Dendritic cell treated with granulocyte-macrophage colony-stimulating factor and Interleukin-4, amounts not matched to agents 40 ng/mL and 50 ng/mL, for 4 days (primary cell): Measurements from ENCODE around the gene MGMT.

Source experiments
- H3K27ac Mint-ChIP-seq: one replicate; pipeline ENCODE4 v1.8.0; 2022; ENCODE audit warnings: mild to moderate bottlenecking, mixed read lengths
- H3K27me3 Mint-ChIP-seq: one replicate; pipeline ENCODE4 v1.8.0; 2022; ENCODE audit warnings: mild to moderate bottlenecking, mixed read lengths
- H3K36me3 Mint-ChIP-seq: one replicate; pipeline ENCODE4 v1.8.0; 2022; ENCODE audit warnings: low read depth, mixed read lengths
- H3K4me1 Mint-ChIP-seq: one replicate; pipeline ENCODE4 v1.8.0; 2022; ENCODE audit warnings: low read depth, mixed read lengths
- H3K4me3 Mint-ChIP-seq: one replicate; pipeline ENCODE4 v1.8.0; 2022; ENCODE audit warnings: mild to moderate bottlenecking, moderate library complexity, mixed read lengths
- H3K9me3 Mint-ChIP-seq: one replicate; pipeline ENCODE4 v1.8.0; 2022; ENCODE audit warnings: mixed read lengths
- intact Hi-C: fragments of 100-400 bp; cut with micrococcal nuclease; formaldehyde crosslinking; loops from one replicate; pipeline ENCODE4 v1.15.0; 2022

The MGMT gene

DNA sequence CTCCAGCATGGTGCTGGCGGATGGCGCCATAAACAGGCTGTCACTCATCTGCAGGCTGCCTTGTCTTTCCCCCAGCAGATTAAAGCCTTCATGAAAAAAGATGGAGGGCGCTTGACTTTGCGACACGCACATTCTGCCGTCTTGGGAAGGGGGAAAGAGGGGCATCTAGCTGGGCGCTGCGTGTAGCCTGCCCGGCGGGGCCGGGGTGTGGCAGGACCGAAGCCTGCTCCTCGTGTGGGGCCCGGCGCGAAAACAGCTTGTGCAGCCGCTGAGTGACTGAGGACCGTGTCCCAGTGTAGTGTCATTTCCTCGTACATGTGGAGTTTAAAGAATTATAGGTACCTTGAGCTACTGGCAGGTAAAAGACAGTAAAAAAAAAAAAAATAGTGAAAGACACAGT, 97.9 kb downstream of the MGMT start:
- H3K4me1 Mint-ChIP-seq, result no peaks in the 10 kb centered on the region
- intact Hi-C loops, result no loop called here
- no peak overlapping the region for H3K4me3 Mint-ChIP-seq
- peaks cover 17% of the 10 kb centered on the region for H3K36me3 Mint-ChIP-seq
- H3K27ac Mint-ChIP-seq, result no peak overlapping the region
- H3K27me3 Mint-ChIP-seq, result no peaks in the 10 kb centered on the region
- peaks cover 9% of the 10 kb centered on the region for H3K9me3 Mint-ChIP-seq

DNA sequence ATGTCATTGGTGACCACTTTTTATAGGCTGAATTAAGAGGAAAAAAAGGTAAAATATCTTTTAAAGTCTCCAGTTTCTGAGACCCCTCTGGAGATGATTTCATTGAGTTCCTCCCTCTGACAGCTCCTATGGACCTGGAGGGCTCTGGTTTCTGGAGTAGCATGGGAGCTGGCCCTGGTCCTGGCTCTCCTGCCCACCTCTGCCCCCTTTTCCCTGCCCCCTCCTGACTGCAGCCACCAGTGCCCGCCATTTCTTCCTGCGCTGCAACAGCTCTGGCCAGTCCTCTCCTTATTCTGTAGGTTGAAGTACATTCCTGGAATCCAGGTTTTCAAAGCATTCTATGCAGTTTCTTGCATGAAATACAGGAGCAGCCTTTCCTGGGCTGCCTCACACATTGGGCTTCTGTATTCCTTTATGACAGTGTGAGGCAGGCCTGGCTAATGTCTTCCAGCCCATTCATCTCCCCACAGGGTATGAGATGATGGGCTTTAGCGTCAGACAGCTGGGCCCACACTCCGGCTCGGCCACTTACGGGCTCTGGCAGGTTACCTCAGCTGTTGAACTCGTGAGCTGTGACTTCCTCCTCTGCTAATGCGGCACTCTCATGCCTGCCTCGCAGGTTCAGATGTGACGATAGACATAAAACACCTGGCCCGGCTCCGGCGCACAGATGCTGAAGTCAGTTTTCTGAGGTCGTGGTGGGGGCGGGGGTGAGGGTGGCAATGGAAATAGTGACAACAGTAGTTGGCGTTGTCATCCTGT, 101.7 kb downstream of the MGMT start:
- Mint-ChIP-seq H3K36me3 (peaks cover 17% of the 10 kb centered on the region), H3K27ac (no peak overlapping the region), H3K4me1 (no peaks in the 10 kb centered on the region), H3K9me3 (peaks cover 9% of the 10 kb centered on the region), H3K4me3 (no peak overlapping the region), H3K27me3 (no peaks in the 10 kb centered on the region)
- intact Hi-C loops, result no loop called here

DNA sequence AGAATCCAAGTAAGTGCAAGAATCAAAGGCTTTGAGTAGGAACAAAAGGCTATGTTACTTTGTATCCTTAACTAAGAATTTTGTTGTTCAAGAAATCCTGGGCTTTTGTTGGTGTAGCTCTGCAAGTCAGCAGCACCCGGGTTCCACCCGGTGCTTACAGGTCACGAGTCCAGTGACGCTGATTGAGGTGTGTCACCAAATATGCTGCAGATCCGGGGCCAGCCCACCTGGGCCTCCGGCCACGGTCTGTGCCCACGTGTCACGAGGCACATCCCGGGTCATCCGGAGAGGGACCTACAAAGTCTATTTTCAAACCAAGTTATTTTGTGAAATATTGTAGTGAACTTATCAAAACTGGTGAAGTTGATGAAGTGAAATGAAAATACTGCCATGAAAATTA, 103.1 kb downstream of the MGMT start:
- Mint-ChIP-seq H3K9me3 (no peaks in the 10 kb centered on the region), H3K4me3 (no peak overlapping the region), H3K36me3 (peaks cover 11% of the 10 kb centered on the region), H3K4me1 (no peaks in the 10 kb centered on the region), H3K27ac (no peak overlapping the region), H3K27me3 (no peaks in the 10 kb centered on the region)
- intact Hi-C loops, result no loop called here

DNA sequence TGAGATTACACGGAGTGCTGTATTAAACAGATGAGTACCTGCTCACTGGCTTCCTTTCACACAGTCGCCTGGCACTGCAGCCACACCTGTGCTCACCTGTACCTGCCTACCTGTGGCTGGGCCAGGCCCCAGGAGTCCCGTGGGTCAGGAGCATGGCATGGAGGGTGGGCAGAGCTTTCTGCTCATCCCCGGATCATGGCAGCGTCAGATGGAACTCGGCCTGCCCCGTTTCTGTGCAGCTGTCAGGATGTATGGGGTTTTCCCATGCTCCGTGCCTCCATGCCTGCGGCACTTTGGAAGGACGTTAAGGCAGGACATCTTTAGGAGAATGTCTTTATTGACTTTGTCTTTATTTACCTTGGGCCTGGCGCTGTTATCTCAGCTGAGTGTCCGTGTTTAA, 112.2 kb downstream of the MGMT start:
- H3K27ac Mint-ChIP-seq, result no peak overlapping the region
- intact Hi-C loops, result no loop called here
- no peaks in the 10 kb centered on the region for H3K4me1 Mint-ChIP-seq
- no peaks in the 10 kb centered on the region for H3K36me3 Mint-ChIP-seq
- H3K27me3 Mint-ChIP-seq, result no peaks in the 10 kb centered on the region
- H3K9me3 Mint-ChIP-seq, result peaks cover 37% of the 10 kb centered on the region
- H3K4me3 Mint-ChIP-seq, result no peak overlapping the region

DNA sequence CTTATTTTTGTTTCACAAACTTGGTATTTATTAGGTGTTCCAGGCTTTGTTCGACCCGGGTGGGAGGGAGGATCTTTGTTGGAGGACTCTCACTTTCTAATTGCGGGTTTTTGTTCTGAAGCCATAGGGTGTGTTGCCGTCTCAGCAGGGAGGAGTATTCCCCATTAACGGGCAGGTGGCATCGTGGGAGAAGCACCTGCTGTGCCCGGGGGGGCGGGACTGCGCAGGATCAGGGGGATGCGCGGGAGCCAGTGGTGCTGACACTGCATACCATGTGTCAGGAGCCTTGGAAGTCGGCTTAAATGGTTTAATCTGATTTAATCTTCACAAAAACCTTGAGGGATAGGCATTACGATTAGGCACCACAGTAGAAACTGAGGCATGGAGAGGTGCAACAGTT, 113.0 kb downstream of the MGMT start:
- no peaks in the 10 kb centered on the region for H3K27me3 Mint-ChIP-seq
- intact Hi-C loops, result no loop called here
- no peak overlapping the region for H3K4me3 Mint-ChIP-seq
- H3K27ac Mint-ChIP-seq, result no peak overlapping the region
- H3K9me3 Mint-ChIP-seq, result peaks cover 45% of the 10 kb centered on the region
- H3K36me3 Mint-ChIP-seq, result no peaks in the 10 kb centered on the region
- H3K4me1 Mint-ChIP-seq, result no peaks in the 10 kb centered on the region

DNA sequence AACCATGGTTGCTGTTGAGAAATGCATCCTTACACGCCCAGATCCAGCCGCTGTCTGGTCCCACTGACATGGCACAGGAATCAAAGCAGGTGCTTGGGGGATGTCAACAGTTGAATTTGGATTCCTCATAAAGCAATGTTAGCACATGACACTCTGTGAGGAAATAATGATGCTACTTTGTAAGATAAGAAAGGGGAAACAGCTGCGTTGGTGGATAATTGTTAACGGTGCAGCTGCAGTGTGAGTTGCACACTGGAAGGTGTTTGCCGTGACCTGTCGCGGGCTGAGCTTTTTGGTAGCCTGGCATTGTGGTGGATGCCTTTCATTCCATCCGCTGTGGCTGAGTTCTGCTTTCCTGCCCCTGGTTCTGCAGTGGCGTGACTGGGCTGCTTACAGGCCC, 113.9 kb downstream of the MGMT start:
- Mint-ChIP-seq H3K9me3 (peaks cover 54% of the 10 kb centered on the region), H3K4me1 (no peaks in the 10 kb centered on the region), H3K27ac (no peak overlapping the region), H3K36me3 (peaks cover 7% of the 10 kb centered on the region), H3K4me3 (no peak overlapping the region), H3K27me3 (no peaks in the 10 kb centered on the region)
- intact Hi-C loops, result no loop called here

DNA sequence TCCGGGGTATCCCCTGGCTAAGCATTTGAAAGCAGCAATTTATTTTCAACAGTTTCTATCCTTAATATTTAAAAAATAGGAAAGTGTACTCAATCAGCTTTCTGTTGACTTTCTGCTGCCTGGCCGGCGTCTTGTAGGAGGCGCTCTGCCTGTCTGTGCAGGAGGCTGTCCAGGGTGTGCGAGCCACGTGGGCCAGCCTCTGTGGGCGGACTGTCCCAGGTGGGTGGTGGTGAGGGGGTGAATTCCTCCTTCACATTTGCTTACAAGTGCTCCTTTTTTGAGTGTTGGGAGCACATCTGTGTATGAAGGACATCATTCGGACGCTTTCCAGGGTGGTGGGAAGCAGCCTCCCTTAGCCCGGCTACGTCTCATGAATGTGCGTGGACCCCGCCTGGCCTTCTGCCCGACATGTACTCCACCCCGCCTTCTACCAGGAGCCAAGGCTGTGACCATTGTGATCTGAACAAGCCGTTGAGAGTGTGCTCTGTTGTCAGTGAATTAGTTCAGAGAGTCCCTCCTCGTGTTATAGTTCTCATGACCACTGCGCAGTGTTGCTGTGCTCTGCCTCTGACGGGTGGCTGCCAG, 114.9 kb downstream of the MGMT start:
- no peak overlapping the region for H3K27ac Mint-ChIP-seq
- H3K4me3 Mint-ChIP-seq, result no peak overlapping the region
- intact Hi-C loops, result no loop called here
- H3K4me1 Mint-ChIP-seq, result no peaks in the 10 kb centered on the region
- H3K27me3 Mint-ChIP-seq, result no peaks in the 10 kb centered on the region
- H3K9me3 Mint-ChIP-seq, result peaks cover 64% of the 10 kb centered on the region
- H3K36me3 Mint-ChIP-seq, result peaks cover 7% of the 10 kb centered on the region

DNA sequence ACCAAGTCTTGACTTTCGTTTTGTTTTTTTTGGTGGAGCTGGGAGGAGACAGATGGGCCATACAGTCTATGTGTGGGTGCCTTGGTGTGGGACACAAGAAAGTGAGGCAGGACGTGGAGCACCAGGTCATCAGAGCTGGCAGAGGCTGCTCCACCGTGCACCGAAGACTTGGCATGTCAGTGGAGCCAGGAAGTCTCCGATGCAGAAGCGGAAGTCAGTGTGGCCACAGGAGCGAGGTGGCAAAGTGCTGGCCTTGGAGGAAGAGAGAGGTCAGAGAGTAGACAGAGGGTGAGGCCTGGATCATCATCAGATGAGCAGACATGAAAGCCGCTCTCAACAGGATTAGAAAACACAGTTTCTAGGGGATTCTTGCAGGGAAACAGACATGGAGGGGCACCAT, 116.8 kb downstream of the MGMT start:
- intact Hi-C loops, result no loop called here
- Mint-ChIP-seq H3K36me3 (peaks cover 17% of the 10 kb centered on the region), H3K27me3 (no peaks in the 10 kb centered on the region), H3K9me3 (peaks cover 83% of the 10 kb centered on the region), H3K4me3 (no peak overlapping the region), H3K4me1 (no peaks in the 10 kb centered on the region), H3K27ac (no peak overlapping the region)

DNA sequence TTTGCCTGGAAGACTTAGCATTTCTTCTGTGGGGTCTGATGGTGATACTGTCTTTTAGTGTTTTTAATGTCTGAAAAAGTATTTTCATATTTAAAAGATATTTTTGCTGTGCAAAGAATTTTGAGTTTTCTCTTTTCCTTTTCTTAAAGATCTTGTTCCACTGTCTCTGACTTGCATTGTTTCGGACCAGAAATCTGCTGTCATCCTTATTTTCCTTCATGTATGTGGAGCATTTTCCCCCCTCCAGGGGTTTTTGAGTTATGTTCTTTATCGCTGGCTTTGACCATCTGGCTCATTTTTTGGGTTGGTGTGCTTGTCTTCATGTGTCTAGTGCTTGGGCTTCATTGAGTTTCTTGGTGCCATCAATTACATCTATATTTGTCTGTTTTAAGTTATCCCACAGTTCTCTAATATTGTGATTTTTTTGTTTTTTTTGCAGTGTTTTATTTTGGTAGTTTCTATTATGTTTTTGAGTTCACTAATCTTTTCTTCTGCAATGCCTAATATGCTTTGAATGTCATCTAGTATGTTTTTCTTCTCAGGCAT, 119.9 kb downstream of the MGMT start:
- Mint-ChIP-seq H3K27me3 (no peaks in the 10 kb centered on the region), H3K4me1 (no peaks in the 10 kb centered on the region), H3K4me3 (no peak overlapping the region), H3K9me3 (peaks cover 83% of the 10 kb centered on the region), H3K36me3 (peaks cover 38% of the 10 kb centered on the region), H3K27ac (no peak overlapping the region)
- intact Hi-C loops, result no loop called here

DNA sequence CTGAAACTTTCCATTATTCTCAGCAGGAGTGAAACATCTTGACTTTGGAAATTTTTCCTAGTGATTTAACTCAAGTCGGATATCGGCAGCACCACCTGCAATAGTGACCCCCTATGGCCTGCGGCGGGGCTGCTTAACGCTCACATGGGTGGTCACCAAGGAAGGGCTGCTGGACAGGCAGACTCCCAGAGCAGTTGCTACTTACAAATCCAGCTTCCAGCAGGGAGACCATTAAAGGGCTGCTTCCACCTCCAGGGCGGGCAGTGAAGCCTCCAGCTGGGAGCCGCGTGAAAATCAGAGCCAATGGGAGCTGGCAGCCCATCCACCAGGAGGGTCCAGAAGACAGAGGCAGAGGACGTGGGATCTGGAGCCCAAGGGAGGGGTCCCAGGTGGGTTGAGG, 122.5 kb downstream of the MGMT start:
- Mint-ChIP-seq H3K27me3 (no peaks in the 10 kb centered on the region), H3K27ac (no peak overlapping the region), H3K36me3 (peaks cover 38% of the 10 kb centered on the region), H3K4me1 (no peaks in the 10 kb centered on the region), H3K4me3 (no peak overlapping the region), H3K9me3 (peaks cover 96% of the 10 kb centered on the region)
- intact Hi-C loops, result no loop called here

DNA sequence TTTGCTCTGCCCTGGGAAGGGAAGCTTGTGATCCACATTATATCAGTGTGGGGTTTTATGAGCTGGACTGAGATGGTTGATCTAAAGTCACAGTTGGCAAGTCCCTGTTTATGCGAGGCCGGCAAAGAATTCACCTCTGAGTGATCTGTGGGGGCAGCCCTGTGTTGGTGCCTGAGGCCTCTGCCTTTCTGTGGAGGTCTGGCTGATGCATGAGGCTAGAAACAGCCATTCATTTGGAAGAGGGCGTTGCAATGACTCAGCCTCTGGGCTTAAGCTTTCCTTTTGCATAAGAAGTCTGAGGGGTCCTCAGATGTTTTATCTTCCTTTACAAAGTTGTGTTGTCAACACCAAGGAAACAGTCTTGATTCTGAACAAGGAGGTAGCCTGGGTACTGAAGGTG, 126.9 kb downstream of the MGMT start:
- Mint-ChIP-seq H3K27ac (no peak overlapping the region), H3K4me3 (no peak overlapping the region), H3K4me1 (no peaks in the 10 kb centered on the region), H3K27me3 (no peaks in the 10 kb centered on the region), H3K9me3 (peaks cover 89% of the 10 kb centered on the region), H3K36me3 (peaks cover 20% of the 10 kb centered on the region)
- intact Hi-C loops, result no loop called here

DNA sequence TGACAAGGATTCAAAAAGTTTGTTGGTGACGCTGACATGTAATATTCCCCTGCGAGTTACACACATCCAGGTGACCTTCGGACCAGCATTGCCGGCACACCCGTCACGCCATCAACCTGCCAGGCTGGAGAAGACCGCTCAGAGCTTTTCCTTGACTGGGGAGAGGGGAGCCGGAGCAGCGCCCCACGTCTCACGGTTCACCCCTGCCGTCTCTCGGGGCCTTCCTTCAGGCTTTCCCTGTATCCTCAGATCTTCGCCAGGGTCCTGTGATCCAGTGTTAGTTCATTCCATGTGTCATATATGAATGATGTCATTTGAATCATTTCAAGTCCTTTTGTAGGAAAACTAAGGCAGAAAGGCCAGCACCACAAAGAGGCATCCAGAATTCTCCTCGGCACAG, 127.8 kb downstream of the MGMT start:
- Mint-ChIP-seq H3K27me3 (no peaks in the 10 kb centered on the region), H3K9me3 (peaks cover 80% of the 10 kb centered on the region), H3K4me3 (no peak overlapping the region), H3K36me3 (peaks cover 11% of the 10 kb centered on the region), H3K4me1 (no peaks in the 10 kb centered on the region), H3K27ac (no peak overlapping the region)
- intact Hi-C loops, result no loop called here

DNA sequence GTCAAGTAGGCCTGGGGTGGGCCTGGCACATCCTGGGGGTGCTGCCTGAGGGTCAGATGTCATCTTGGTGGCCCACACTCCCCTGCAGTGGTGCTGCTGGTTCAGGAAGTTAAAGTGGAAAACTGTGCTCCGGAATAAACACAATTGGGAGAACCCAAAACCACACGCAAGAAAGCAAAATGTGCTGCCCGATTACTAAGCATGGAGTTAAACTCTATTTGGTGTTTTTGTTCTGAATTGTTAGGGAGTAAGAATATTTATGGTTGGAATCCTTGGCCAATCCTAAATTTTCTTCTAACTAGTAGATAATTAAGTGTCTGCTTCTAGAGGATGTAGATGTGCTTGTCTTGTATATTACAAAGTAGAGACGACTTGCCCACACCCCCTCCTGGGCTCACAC, 131.4 kb downstream of the MGMT start:
- no peaks in the 10 kb centered on the region for H3K36me3 Mint-ChIP-seq
- H3K4me3 Mint-ChIP-seq, result no peak overlapping the region
- no peaks in the 10 kb centered on the region for H3K27me3 Mint-ChIP-seq
- no peak overlapping the region for H3K27ac Mint-ChIP-seq
- no peaks in the 10 kb centered on the region for H3K4me1 Mint-ChIP-seq
- intact Hi-C loops, result no loop called here
- peaks cover 48% of the 10 kb centered on the region for H3K9me3 Mint-ChIP-seq

DNA sequence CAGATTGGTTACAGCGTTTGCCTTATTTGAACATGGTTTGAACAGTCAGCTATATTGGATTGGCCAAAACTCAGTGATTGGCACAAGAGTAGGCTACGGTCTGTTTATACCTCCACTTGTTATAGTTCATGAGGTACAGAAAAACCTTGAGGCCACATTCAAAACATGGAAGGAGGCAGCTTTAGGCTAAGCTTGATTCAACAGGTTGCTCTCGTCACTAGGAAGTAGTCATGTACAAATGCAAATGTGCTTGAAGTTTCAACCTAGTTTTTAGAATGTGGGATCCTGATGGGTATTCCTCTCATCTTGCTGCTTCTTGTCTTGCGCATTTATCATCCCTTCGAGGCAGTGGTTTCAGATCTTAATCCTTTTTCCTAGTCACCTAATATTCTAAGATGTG, 132.1 kb downstream of the MGMT start:
- Mint-ChIP-seq H3K27me3 (no peaks in the 10 kb centered on the region), H3K36me3 (no peaks in the 10 kb centered on the region), H3K9me3 (peaks cover 41% of the 10 kb centered on the region), H3K4me3 (no peak overlapping the region), H3K27ac (no peak overlapping the region), H3K4me1 (no peaks in the 10 kb centered on the region)
- intact Hi-C loops, result no loop called here

DNA sequence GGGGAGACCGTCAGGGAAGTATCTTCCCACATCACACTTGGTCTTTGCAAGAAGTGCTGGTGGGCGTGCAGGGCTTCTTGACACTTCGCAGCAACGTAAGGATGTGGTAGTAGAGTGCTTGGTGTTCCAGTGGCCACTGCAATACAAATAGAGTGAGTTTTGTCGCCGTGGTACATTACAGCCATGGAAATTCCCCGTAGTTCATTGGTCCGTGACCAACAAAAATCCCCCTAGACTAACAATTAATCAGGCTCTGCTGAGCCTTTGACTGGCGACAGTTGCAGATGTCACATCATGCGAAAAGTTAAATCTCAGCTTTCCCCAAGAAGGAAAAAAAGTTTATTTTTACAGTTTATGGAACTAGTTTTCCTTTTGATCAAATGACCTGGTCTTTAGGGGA, 134.7 kb downstream of the MGMT start:
- no peak overlapping the region for H3K27ac Mint-ChIP-seq
- intact Hi-C loops, result no loop called here
- peaks cover 15% of the 10 kb centered on the region for H3K9me3 Mint-ChIP-seq
- no peaks in the 10 kb centered on the region for H3K27me3 Mint-ChIP-seq
- no peaks in the 10 kb centered on the region for H3K36me3 Mint-ChIP-seq
- H3K4me3 Mint-ChIP-seq, result no peak overlapping the region
- H3K4me1 Mint-ChIP-seq, result peaks cover 5% of the 10 kb centered on the region
